ENCODE measurements around the gene TRMT13. TPM values are rescaled to one million over a fixed set of nuclear protein-coding genes. Genes with fewer than 3 reads are reported as not detected.

TRMT13 gene
- total and polyA plus RNA-seq, 9 of the 15 experiments (the other 6 are each of a cell fraction or from before 2014, with no cell fraction given): 18.7 to 33.0 (median 28.9) TPM

DNA sequence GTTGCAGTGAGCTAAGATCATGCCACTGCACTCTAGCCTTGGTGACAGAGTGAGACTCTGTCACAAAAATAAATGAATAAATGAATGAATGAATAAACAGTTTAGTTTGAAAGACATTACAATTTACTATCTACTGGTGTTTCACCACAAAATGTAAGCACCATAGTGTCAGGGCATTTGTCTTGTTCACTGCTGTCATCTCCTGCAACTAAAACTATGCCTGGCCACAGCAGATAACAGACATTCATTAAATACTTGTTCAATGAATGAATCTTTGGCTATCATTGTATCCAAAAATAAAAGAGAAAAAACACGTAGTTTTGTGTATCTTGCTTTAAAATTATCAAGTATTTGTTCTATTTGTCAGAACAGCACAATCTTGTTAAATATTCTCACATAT, 32.8 kb upstream of the TRMT13 start:
- H3K36me3 ChIP-seq (ENCODE audit: control insufficient read depth, insufficient read depth, low read length): peaks cover 89% of the 10 kb centered on the region
- H3K9ac ChIP-seq (ENCODE audit: insufficient read depth in 1 of 2, low read depth in 2 of 2, low read length in 2 of 2): no peak overlapping the region
- intact Hi-C loops (cut with micrococcal nuclease): no loop called here
- ATAC-seq (peak; percentile 64), DNase-seq (ENCODE audit: extremely low read depth in 1 of 4, low spot score in 3 of 4) (peak in 2 of 4 experiments; percentile 16 to 21), FAIRE-seq (peak; percentile 58)
- no TSS peak for BruUV-seq (replicated peaks)
- no peak overlapping the region for H3K27ac ChIP-seq (ENCODE audit: extremely low read depth, low read depth, low read length)
- no peaks in the 10 kb centered on the region for H4K20me1 ChIP-seq (replicated peaks; ENCODE audit: control insufficient read depth, insufficient read depth, low read length)
- H3K79me2 ChIP-seq (ENCODE audit: control insufficient read depth, insufficient read depth, low read length): no peaks in the 10 kb centered on the region
- in situ Hi-C loops (cut with MboI): no loop called here
- H3K27me3 ChIP-seq (ENCODE audit: control insufficient read depth in 2 of 2, insufficient read depth in 2 of 2, low read length in 2 of 2): no peaks in the 10 kb centered on the region
- H2AFZ ChIP-seq (ENCODE audit: low read depth, low read length): no peak overlapping the region
- no peak overlapping the region for H3K4me3 ChIP-seq
- ChIA-PET CTCF (ENCODE audit: low intra/inter-chr PET ratio) (interaction anchor here (0.6 kb wide), 1 partner anchor 14 kb away, joined by 5 read pairs; no protein-coding TSS in a partner anchor), POLR2A (no interaction called here)
- no peaks in the 10 kb centered on the region for H3K9me1 ChIP-seq (ENCODE audit: control insufficient read depth, insufficient read depth, low read length)
- peaks cover 0 to 3% of the 10 kb centered on the region in 2 experiments; a peak in 1 of 5 replicates for H3K4me1 ChIP-seq (replicated peaks in 1 of 2; ENCODE audit: control insufficient read depth in 2 of 2, insufficient read depth in 2 of 2, low read length in 2 of 2)
- H3K9me3 ChIP-seq (replicated peaks; ENCODE audit: control insufficient read depth, insufficient read depth, low read depth, low read length): no peaks in the 10 kb centered on the region
- WGBS (ENCODE audit: insufficient coverage, low coverage, missing lambda C conversion rate): 13% methylated on average over 1 of the region's 1 CpG
- no peak overlapping the region for H3K4me2 ChIP-seq (ENCODE audit: insufficient read depth, low read length)
- TF ChIP-seq RHOXF2B (CRISPR knock-in tag; conservative IDR thresholded peaks at IDR 0.05) (no peak), ZNF217 (CRISPR knock-in tag; IDR thresholded peaks at IDR 0.05) (no peak), EP300 (IDR thresholded peaks at IDR 0.05; ENCODE audit: low read length) (peak; percentile 35; the same call in 1 of the 2 replicates), RBM22 (IDR thresholded peaks at IDR 0.05; ENCODE audit: low read depth, low read length, poor library complexity, severe bottlenecking) (no peak), ZNF224 (CRISPR knock-in tag; IDR thresholded peaks at IDR 0.05) (no peak), NFXL1 (CRISPR knock-in tag; IDR thresholded peaks at IDR 0.05) (no peak), MTF1 (CRISPR knock-in tag; IDR thresholded peaks at IDR 0.05; ENCODE audit: borderline replicate concordance) (no peak)
- TF ChIP-seq, protein P1, sequence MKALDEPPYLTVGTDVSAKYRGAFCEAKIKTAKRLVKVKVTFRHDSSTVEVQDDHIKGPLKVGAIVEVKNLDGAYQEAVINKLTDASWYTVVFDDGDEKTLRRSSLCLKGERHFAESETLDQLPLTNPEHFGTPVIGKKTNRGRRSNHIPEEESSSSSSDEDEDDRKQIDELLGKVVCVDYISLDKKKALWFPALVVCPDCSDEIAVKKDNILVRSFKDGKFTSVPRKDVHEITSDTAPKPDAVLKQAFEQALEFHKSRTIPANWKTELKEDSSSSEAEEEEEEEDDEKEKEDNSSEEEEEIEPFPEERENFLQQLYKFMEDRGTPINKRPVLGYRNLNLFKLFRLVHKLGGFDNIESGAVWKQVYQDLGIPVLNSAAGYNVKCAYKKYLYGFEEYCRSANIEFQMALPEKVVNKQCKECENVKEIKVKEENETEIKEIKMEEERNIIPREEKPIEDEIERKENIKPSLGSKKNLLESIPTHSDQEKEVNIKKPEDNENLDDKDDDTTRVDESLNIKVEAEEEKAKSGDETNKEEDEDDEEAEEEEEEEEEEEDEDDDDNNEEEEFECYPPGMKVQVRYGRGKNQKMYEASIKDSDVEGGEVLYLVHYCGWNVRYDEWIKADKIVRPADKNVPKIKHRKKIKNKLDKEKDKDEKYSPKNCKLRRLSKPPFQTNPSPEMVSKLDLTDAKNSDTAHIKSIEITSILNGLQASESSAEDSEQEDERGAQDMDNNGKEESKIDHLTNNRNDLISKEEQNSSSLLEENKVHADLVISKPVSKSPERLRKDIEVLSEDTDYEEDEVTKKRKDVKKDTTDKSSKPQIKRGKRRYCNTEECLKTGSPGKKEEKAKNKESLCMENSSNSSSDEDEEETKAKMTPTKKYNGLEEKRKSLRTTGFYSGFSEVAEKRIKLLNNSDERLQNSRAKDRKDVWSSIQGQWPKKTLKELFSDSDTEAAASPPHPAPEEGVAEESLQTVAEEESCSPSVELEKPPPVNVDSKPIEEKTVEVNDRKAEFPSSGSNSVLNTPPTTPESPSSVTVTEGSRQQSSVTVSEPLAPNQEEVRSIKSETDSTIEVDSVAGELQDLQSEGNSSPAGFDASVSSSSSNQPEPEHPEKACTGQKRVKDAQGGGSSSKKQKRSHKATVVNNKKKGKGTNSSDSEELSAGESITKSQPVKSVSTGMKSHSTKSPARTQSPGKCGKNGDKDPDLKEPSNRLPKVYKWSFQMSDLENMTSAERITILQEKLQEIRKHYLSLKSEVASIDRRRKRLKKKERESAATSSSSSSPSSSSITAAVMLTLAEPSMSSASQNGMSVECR (CRISPR knock-in tag; IDR thresholded peaks at IDR 0.05): no peak
- TF ChIP-seq, protein P2, sequence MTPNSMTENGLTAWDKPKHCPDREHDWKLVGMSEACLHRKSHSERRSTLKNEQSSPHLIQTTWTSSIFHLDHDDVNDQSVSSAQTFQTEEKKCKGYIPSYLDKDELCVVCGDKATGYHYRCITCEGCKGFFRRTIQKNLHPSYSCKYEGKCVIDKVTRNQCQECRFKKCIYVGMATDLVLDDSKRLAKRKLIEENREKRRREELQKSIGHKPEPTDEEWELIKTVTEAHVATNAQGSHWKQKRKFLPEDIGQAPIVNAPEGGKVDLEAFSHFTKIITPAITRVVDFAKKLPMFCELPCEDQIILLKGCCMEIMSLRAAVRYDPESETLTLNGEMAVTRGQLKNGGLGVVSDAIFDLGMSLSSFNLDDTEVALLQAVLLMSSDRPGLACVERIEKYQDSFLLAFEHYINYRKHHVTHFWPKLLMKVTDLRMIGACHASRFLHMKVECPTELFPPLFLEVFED (CRISPR knock-in tag; conservative IDR thresholded peaks at IDR 0.05): no peak
- TF ChIP-seq, protein P3, sequence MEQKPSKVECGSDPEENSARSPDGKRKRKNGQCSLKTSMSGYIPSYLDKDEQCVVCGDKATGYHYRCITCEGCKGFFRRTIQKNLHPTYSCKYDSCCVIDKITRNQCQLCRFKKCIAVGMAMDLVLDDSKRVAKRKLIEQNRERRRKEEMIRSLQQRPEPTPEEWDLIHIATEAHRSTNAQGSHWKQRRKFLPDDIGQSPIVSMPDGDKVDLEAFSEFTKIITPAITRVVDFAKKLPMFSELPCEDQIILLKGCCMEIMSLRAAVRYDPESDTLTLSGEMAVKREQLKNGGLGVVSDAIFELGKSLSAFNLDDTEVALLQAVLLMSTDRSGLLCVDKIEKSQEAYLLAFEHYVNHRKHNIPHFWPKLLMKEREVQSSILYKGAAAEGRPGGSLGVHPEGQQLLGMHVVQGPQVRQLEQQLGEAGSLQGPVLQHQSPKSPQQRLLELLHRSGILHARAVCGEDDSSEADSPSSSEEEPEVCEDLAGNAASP (IDR thresholded peaks at IDR 0.05): no peak

Measured in K562 (cell line).